Measurements from ENCODE around the gene TMPRSS15. TPM values are rescaled to one million over a fixed set of nuclear protein-coding genes. Genes with fewer than 3 reads are reported as not detected.

The TMPRSS15 gene
- polyA plus RNA-seq, 1 donor (not counting 4 experiments of a cell fraction or from before 2014, with no cell fraction given): not detected

- no peak for FAIRE-seq
Measured at GRCh38 chr21:18253799-18254198, 149.8 kb downstream of the TMPRSS15 start.

DNA sequence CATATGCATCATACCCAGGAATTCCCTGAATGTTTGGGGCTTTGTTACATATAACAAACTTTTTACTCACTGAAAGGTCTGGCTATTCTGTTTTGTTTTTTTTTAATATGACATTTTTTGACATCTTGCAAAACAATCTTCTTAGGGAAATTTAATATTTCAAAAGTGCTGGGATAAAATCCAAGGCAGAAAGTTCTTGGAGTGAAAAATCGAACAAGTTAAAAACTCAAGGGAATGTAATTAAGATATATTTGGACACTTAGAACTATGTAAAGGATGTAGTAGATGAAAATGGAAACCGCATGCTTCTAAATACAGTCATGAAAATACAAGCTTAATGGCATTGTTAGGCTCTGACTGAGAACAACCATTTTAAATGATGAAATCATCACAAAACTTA, 150.4 kb downstream of the TMPRSS15 start:
- no peaks in the 10 kb centered on the region for H3K4me1 ChIP-seq (ENCODE audit: control insufficient read depth, extremely low read depth, insufficient read depth, low read length)
- H3K36me3 ChIP-seq (ENCODE audit: control insufficient read depth in 2 of 2, extremely low read depth in 1 of 2, insufficient read depth in 2 of 2, low read length in 2 of 2): no peaks in the 10 kb centered on the region
- dilution Hi-C loops (cut with MboI; ENCODE audit: extremely low pct_ligation_motif_present, low sequenced_read_pairs): no loop called here
- no peaks in the 10 kb centered on the region for H4K20me1 ChIP-seq (ENCODE audit: control insufficient read depth, extremely low read depth, insufficient read depth, low read length)
- TF ChIP-seq EZH2 (IDR thresholded peaks at IDR 0.05; ENCODE audit: low read length): no peak
- TF ChIP-seq CTCF (optimal IDR thresholded peaks at IDR 0.05 in 1 of 3, IDR thresholded peaks at IDR 0.05 in 1 of 3, conservative IDR thresholded peaks at IDR 0.05 in 1 of 3; ENCODE audit: extremely low read depth in 1 of 3, insufficient read depth in 2 of 3, low read length in 3 of 3): no peak
- FAIRE-seq (no peak), DNase-seq (ENCODE audit: low read depth, low spot score) (no peak)
- no peaks in the 10 kb centered on the region for H3K27me3 ChIP-seq (ENCODE audit: control insufficient read depth, extremely low read depth, insufficient read depth, low read length)
- H3K9me1 ChIP-seq (ENCODE audit: control insufficient read depth, extremely low read depth, insufficient read depth, low read length): no peaks in the 10 kb centered on the region
- no peak overlapping the region for H3K4me3 ChIP-seq (ENCODE audit: control insufficient read depth in 2 of 3, extremely low read depth in 1 of 3, insufficient read depth in 2 of 3, low read depth in 1 of 3, low read length in 3 of 3)
- no peak overlapping the region for H3K9ac ChIP-seq (ENCODE audit: control insufficient read depth, extremely low read depth, insufficient read depth, low read length)
- H3K4me2 ChIP-seq (ENCODE audit: control insufficient read depth, extremely low read depth, insufficient read depth, low read depth, low read length): no peak overlapping the region
- H2AFZ ChIP-seq (ENCODE audit: control insufficient read depth, low read length): no peak overlapping the region
- no peaks in the 10 kb centered on the region for H3K9me3 ChIP-seq (ENCODE audit: control insufficient read depth, low read depth, low read length)
- H3K27ac ChIP-seq (ENCODE audit: control insufficient read depth, insufficient read depth, low read length): no peak overlapping the region
- no peaks in the 10 kb centered on the region for H3K79me2 ChIP-seq (ENCODE audit: control insufficient read depth, insufficient read depth, low read length)

More at GRCh38 chr21:18253799-18254198, 149.8 kb downstream of the TMPRSS15 start:
- Histone ChIP-seq H3K9ac (ENCODE audit: control insufficient read depth, extremely low read depth, insufficient read depth, low read length) (no peak overlapping the region), H3K9me1 (ENCODE audit: control insufficient read depth, extremely low read depth, insufficient read depth, low read length) (no peaks in the 10 kb centered on the region), H3K4me1 (ENCODE audit: control insufficient read depth, extremely low read depth, insufficient read depth, low read length) (no peaks in the 10 kb centered on the region), H3K36me3 (ENCODE audit: control insufficient read depth in 2 of 2, extremely low read depth in 1 of 2, insufficient read depth in 2 of 2, low read length in 2 of 2) (no peaks in the 10 kb centered on the region), H3K9me3 (ENCODE audit: control insufficient read depth, low read depth, low read length) (no peaks in the 10 kb centered on the region), H3K4me3 (ENCODE audit: control insufficient read depth in 2 of 3, extremely low read depth in 1 of 3, insufficient read depth in 2 of 3, low read depth in 1 of 3, low read length in 3 of 3) (no peak overlapping the region), H3K27ac (ENCODE audit: control insufficient read depth, insufficient read depth, low read length) (no peak overlapping the region), H3K79me2 (ENCODE audit: control insufficient read depth, insufficient read depth, low read length) (no peaks in the 10 kb centered on the region), H3K27me3 (ENCODE audit: control insufficient read depth, extremely low read depth, insufficient read depth, low read length) (no peaks in the 10 kb centered on the region), H4K20me1 (ENCODE audit: control insufficient read depth, extremely low read depth, insufficient read depth, low read length) (no peaks in the 10 kb centered on the region), H2AFZ (ENCODE audit: control insufficient read depth, low read length) (no peak overlapping the region), H3K4me2 (ENCODE audit: control insufficient read depth, extremely low read depth, insufficient read depth, low read depth, low read length) (no peak overlapping the region)
- DNase-seq (ENCODE audit: low read depth, low spot score): no peak
- dilution Hi-C loops (cut with MboI; ENCODE audit: extremely low pct_ligation_motif_present, low sequenced_read_pairs): no loop called here
- no peak for TF ChIP-seq CTCF (optimal IDR thresholded peaks at IDR 0.05 in 1 of 3, IDR thresholded peaks at IDR 0.05 in 1 of 3, conservative IDR thresholded peaks at IDR 0.05 in 1 of 3; ENCODE audit: extremely low read depth in 1 of 3, insufficient read depth in 2 of 3, low read length in 3 of 3)
- no peak for TF ChIP-seq EZH2 (IDR thresholded peaks at IDR 0.05; ENCODE audit: low read length)

All from keratinocyte (primary cell).